K562 (cell line): ENCODE data around the gene FANCC. TPM values are rescaled to one million over a fixed set of nuclear protein-coding genes. Genes with fewer than 3 reads are reported as not detected.
A peak's percentile ranks its signal among the peaks of the same experiment; 100 is the strongest.

ENCODE experiments used
- ATAC-seq: fragments of 200-7000 bp; cut with Tn5 transposase; 3 replicates; pipeline ENCODE4 v1.9.1; 2020; ENCODE audit warnings: moderate library complexity
- BruUV-seq: library from RNA; stranded (reverse); fragments of 400-500 nt; replicated peaks from 2 replicates; lab custom pipeline; 2021; lab: Mats Ljungman, UMichigan
- CTCF ChIA-PET: fragments of 300-600 bp; formaldehyde crosslinking; extraction: SDS; loops from one replicate; lab custom pipeline; 2021; ENCODE audit warnings: low intra/inter-chr PET ratio; lab: Yijun Ruan, JAX
- POLR2A ChIA-PET: fragments of 300-600, 350-650 bp; sonication (Branson Sonifier 250); formaldehyde crosslinking; extraction: SDS; loops from one replicate; lab custom pipeline; 2021; ENCODE audit warnings: antibody characterized with exemption, inconsistent platforms; lab: Yijun Ruan, JAX
- DNase-seq, 4 experiments: peaks; one replicate each; pipeline versions ENCODE4 v3.0.0 to v3.0.0-alpha.2; 2011 to 2018; ENCODE audit warnings: low spot score in 3 of 4, mixed read lengths in 3 of 4; ENCODE audit errors: extremely low read depth in 1 of 4
- FAIRE-seq: peaks from 2 replicates; lab custom pipeline; 2011; peaks lifted over from hg19 to GRCh38; lab: Jason Lieb, UNC
- H2AFZ ChIP-seq: 2 replicates; pipeline ENCODE4 v1.6.0; 2011; ENCODE audit warnings: low read depth, low read length, control low read depth, inconsistent platforms
- H3K27ac ChIP-seq: fragments of 200-600 bp; 3 replicates; pipeline ENCODE4 v1.8.0; 2011; ENCODE audit warnings: low read depth, mild to moderate bottlenecking, control low read depth, inconsistent platforms, low read length, moderate library complexity, mixed read lengths; ENCODE audit errors: extremely low read depth
- H3K27me3 ChIP-seq, 2 experiments: fragments of 300-600 bp in 1 of 2; 2 replicates in 1 of 2; 3 replicates in 1 of 2; pipeline versions ENCODE4 v1.6.0 to v1.8.0; 2011; ENCODE audit warnings: inconsistent platforms in 2 of 2, low read length in 2 of 2, mild to moderate bottlenecking in 1 of 2, mixed read lengths in 1 of 2, moderate library complexity in 1 of 2; ENCODE audit not compliant: control insufficient read depth in 2 of 2, insufficient read depth in 2 of 2
- H3K36me3 ChIP-seq: fragments of 300-600 bp; 3 replicates; pipeline ENCODE4 v1.8.0; 2011; ENCODE audit warnings: mild to moderate bottlenecking, low read length, inconsistent platforms; ENCODE audit not compliant: control insufficient read depth, insufficient read depth
- H3K4me1 ChIP-seq, 2 experiments: fragments of 200-600 bp in 1 of 2; replicated peaks in 1 of 2; 2 replicates in 1 of 2; 3 replicates in 1 of 2; pipeline versions ENCODE4 v1.5.1 to v1.8.0; 2011; ENCODE audit warnings: inconsistent platforms in 2 of 2, low read length in 2 of 2, mild to moderate bottlenecking in 1 of 2, mixed read lengths in 1 of 2, moderate library complexity in 1 of 2; ENCODE audit not compliant: control insufficient read depth in 2 of 2, insufficient read depth in 2 of 2
- H3K4me2 ChIP-seq: 2 replicates; pipeline ENCODE4 v1.6.1; 2011; ENCODE audit warnings: low read length, control low read depth, inconsistent platforms, mixed read lengths; ENCODE audit not compliant: insufficient read depth
- H3K4me3 ChIP-seq: fragments of 200-600 bp; sonication (generic), shearing (Covaris generic); 2 replicates; pipeline ENCODE4 v1.5.1; 2016; ENCODE audit warnings: control low read depth, inconsistent platforms
- H3K79me2 ChIP-seq: fragments of 200-600 bp; 3 replicates; pipeline ENCODE4 v1.8.0; 2011; ENCODE audit warnings: low read length, inconsistent platforms; ENCODE audit not compliant: control insufficient read depth, insufficient read depth
- H3K9ac ChIP-seq, 2 experiments: 2 replicates each; pipeline versions ENCODE4 v1.6.0 to v1.6.1; 2011; ENCODE audit warnings: low read depth in 2 of 2, low read length in 2 of 2, control low read depth in 1 of 2, inconsistent platforms in 1 of 2, mild to moderate bottlenecking in 1 of 2, mixed read lengths in 1 of 2; ENCODE audit not compliant: insufficient read depth in 1 of 2
- H3K9me1 ChIP-seq: one replicate; pipeline ENCODE4 v1.6.0; 2011; ENCODE audit warnings: inconsistent platforms, mild to moderate bottlenecking, low read length, moderate library complexity; ENCODE audit not compliant: control insufficient read depth, insufficient read depth
- H3K9me3 ChIP-seq: replicated peaks from 2 replicates; pipeline ENCODE4 v1.5.1; 2011; ENCODE audit warnings: low read depth, low read length, inconsistent platforms; ENCODE audit not compliant: control insufficient read depth, insufficient read depth
- H4K20me1 ChIP-seq: replicated peaks from 2 replicates; pipeline ENCODE4 v1.6.1; 2011; ENCODE audit warnings: low read length, inconsistent platforms, mixed read lengths; ENCODE audit not compliant: control insufficient read depth, insufficient read depth
- ZBTB11 ChIP-seq, 3 experiments: fragments of 200-800 bp in 1 of 3; fragments of 250-450 bp in 1 of 3; fragments of 450-650 bp in 1 of 3; sonication (Bioruptor Pico) in 1 of 3; sonication (Bioruptor generic) in 1 of 3; formaldehyde crosslinking in 1 of 3; IDR thresholded peaks; 2 replicates each; pipeline versions ENCODE4 v1.6.1 to v1.8.0; 2016 to 2022; ENCODE audit warnings: mild to moderate bottlenecking in 2 of 3, missing genetic modification characterization in 2 of 3, missing compliant biosample characterization in 1 of 3, moderate library complexity in 1 of 3
- ZFPM2 ChIP-seq: fragments of 250-450 bp; sonication (Bioruptor Pico); IDR thresholded peaks from 2 replicates; pipeline ENCODE4 v1.5.1; 2022; ENCODE audit warnings: mild to moderate bottlenecking
- ZNF696 ChIP-seq: fragments of 250-450 bp; sonication (Bioruptor Pico); conservative IDR thresholded peaks from 2 replicates; pipeline ENCODE4 v1.4.0; 2020; ENCODE audit warnings: mild to moderate bottlenecking, moderate library complexity
- in situ Hi-C: fragments of 300-500 bp; cut with MboI; formaldehyde crosslinking; loops from 4 replicates; pipeline ENCODE4 v1.15.0; 2018; ENCODE audit warnings: inconsistent platforms, mixed read lengths
- intact Hi-C: fragments of 100-400 bp; cut with micrococcal nuclease; formaldehyde crosslinking; loops from 2 replicates; pipeline ENCODE4 v1.14.2; 2022
- polyA plus RNA-seq, 8 experiments: library from polyadenylated mRNA; depleted of rRNA in 4 of 8; stranded (reverse) in 5 of 8; unstranded in 3 of 8; fragments of >200 nt; fragmentation: Nextera tagmentation in 2 of 8; fragmentation: Illumina TruSeq in 1 of 8; extraction: Ambion mirVana in 2 of 8; extraction: Trizol in 1 of 8; gene quantifications; 2 replicates each; pipeline versions ENCODE4 v1.2.1 to v1.2.3, GENCODE V29; 2011 to 2014; ENCODE audit warnings: inconsistent platforms in 1 of 8, missing spikeins in 1 of 8
- total RNA-seq, 7 experiments: library from RNA; depleted of rRNA in 6 of 7; stranded (reverse); fragments of >200 nt in 6 of 7; fragmentation: Illumina TruSeq in 2 of 7; extraction: Trizol in 2 of 7; gene quantifications; 2 replicates each; pipeline versions ENCODE4 v1.2.1 to v1.2.3, GENCODE V29; 2011 to 2021; ENCODE audit warnings: low replicate concordance in 1 of 7

FANCC gene
- total and polyA plus RNA-seq, 9 of the 15 experiments (the other 6 are each of a cell fraction or from before 2014, with no cell fraction given) = 4.6 to 18.4 (median 14.2) TPM

- CTCF ChIA-PET = no interaction called here
- TF ChIP-seq ZFPM2 (no peak), ZNF696 (no peak), ZBTB11 (CRISPR knock-in tag; IDR thresholded peaks at IDR 0.05) (no peak)
- TF ChIP-seq, all 486 proteins: peak for 0
- Histone ChIP-seq H2AFZ (no peak overlapping the region), H3K79me2 (no peaks in the 10 kb centered on the region), H3K36me3 (no peaks in the 10 kb centered on the region), H3K4me3 (no peak overlapping the region), H4K20me1 (no peaks in the 10 kb centered on the region), H3K27me3 (no peaks in the 10 kb centered on the region), H3K4me1 (no peaks in the 10 kb centered on the region), H3K4me2 (no peak overlapping the region), H3K9ac (no peak overlapping the region), H3K9me3 (no peaks in the 10 kb centered on the region), H3K9me1 (no peaks in the 10 kb centered on the region), H3K27ac (no peak overlapping the region)
- in situ Hi-C loops (no loop called here), intact Hi-C loops (no loop called here)
- no peak for ATAC-seq
- peak; percentile 19 for FAIRE-seq
- BruUV-seq = no TSS peak
- POLR2A ChIA-PET = no interaction called here
- no peak for DNase-seq
Observed at GRCh38 chr9:95225726-95226106, 91.8 kb downstream of the FANCC start.
